Measurements from ENCODE around the gene PTGIS.

The PTGIS gene

GRCh38 chr20:49595346-49595745 lies 27.4 kb upstream of the PTGIS start:
- no peak for DNase-seq

GRCh38 chr20:49594931-49595315 lies 27.0 kb upstream of the PTGIS start:
- DNase-seq: no peak

GRCh38 chr20:49594143-49594930 lies 26.4 kb upstream of the PTGIS start:
- no peak for DNase-seq

GRCh38 chr20:49593466-49594142 lies 25.7 kb upstream of the PTGIS start:
- DNase-seq: no peak

- no peak for DNase-seq
Observed at GRCh38 chr20:49592120-49592519, 24.2 kb upstream of the PTGIS start.

- DNase-seq: no peak
Observed at GRCh38 chr20:49591217-49591865, 23.4 kb upstream of the PTGIS start.

GRCh38 chr20:49590163-49591017 lies 22.5 kb upstream of the PTGIS start:
- peak; percentile 13 for DNase-seq

- no peak for DNase-seq
Observed at GRCh38 chr20:49589747-49590146, 21.8 kb upstream of the PTGIS start.

GRCh38 chr20:49587111-49587570 lies 19.2 kb upstream of the PTGIS start:
- DNase-seq: no peak

GRCh38 chr20:49585585-49586245 lies 17.8 kb upstream of the PTGIS start:
- DNase-seq: no peak

- DNase-seq: no peak
Observed at GRCh38 chr20:49584418-49585382, 16.8 kb upstream of the PTGIS start.

GRCh38 chr20:49583669-49584417 lies 15.9 kb upstream of the PTGIS start:
- DNase-seq: peak; percentile 47

- no peak for DNase-seq
Observed at GRCh38 chr20:49583343-49583668, 15.4 kb upstream of the PTGIS start.

- no peak for DNase-seq
Observed at GRCh38 chr20:49582413-49583334, 14.7 kb upstream of the PTGIS start.

- no peak for DNase-seq
Observed at GRCh38 chr20:49581482-49581881, 13.5 kb upstream of the PTGIS start.

GRCh38 chr20:49580813-49581174 lies 12.9 kb upstream of the PTGIS start:
- no peak for DNase-seq

GRCh38 chr20:49579874-49580812 lies 12.2 kb upstream of the PTGIS start:
- DNase-seq: no peak

GRCh38 chr20:49579195-49579594 lies 11.3 kb upstream of the PTGIS start:
- no peak for DNase-seq

Data from CD4-positive, alpha-beta T cell treated with Interferon gamma for 1 hour (primary cell).